ENCODE measurements around the gene SLC2A11. TPM values are rescaled to one million over a fixed set of nuclear protein-coding genes. Genes with fewer than 3 reads are reported as not detected.

SLC2A11 gene
- polyA plus RNA-seq, 2 of the 4 experiments (the other 2 are of a cell fraction) = 5.6 to 12.4 TPM

- no peak for TF ChIP-seq HOXB5 (CRISPR knock-in tag; IDR thresholded peaks at IDR 0.05)
- TF ChIP-seq ATOH8 (CRISPR knock-in tag; IDR thresholded peaks at IDR 0.05; ENCODE audit: low read depth) = no peak
- no peak for TF ChIP-seq POLR2AphosphoS2 (conservative IDR thresholded peaks at IDR 0.05; ENCODE audit: low read length)
- no peak for TF ChIP-seq SREBF2 (IDR thresholded peaks at IDR 0.05)
- TF ChIP-seq RFX5 (IDR thresholded peaks at IDR 0.05) = no peak
- no peak for TF ChIP-seq NR3C1 (IDR thresholded peaks at IDR 0.05)
- no peak for TF ChIP-seq REST (IDR thresholded peaks at IDR 0.05)
- no peak for TF ChIP-seq ZFP36 (IDR thresholded peaks at IDR 0.05; ENCODE audit: borderline replicate concordance, partially characterized antibody)
- no peak for TF ChIP-seq PHF8 (IDR thresholded peaks at IDR 0.05; ENCODE audit: borderline replicate concordance, low read depth)
- no peak for TF ChIP-seq MYC (IDR thresholded peaks at IDR 0.05; ENCODE audit: borderline replicate concordance, low read length)
- TF ChIP-seq CEBPB (IDR thresholded peaks at IDR 0.05) = no peak
- no peak for TF ChIP-seq CHD4 (IDR thresholded peaks at IDR 0.05; ENCODE audit: borderline replicate concordance)
- TF ChIP-seq FOSL2 (IDR thresholded peaks at IDR 0.05) = no peak
- TF ChIP-seq FOSL2 (CRISPR knock-in tag; IDR thresholded peaks at IDR 0.05) = no peak
- no peak for TF ChIP-seq ELK1 (IDR thresholded peaks at IDR 0.05; ENCODE audit: low read depth, low read length)
- TF ChIP-seq NPAS2 (CRISPR knock-in tag; IDR thresholded peaks at IDR 0.05; ENCODE audit: borderline replicate concordance) = no peak
- TF ChIP-seq BCL3 (IDR thresholded peaks at IDR 0.05) = no peak
- no peak for TF ChIP-seq RARB (CRISPR knock-in tag; IDR thresholded peaks at IDR 0.05)
- no peak for ATAC-seq
- H3K4me1 ChIP-seq = no peaks in the 10 kb centered on the region
- H3K4me2 ChIP-seq = no peak overlapping the region
- FAIRE-seq = no peak
- DNase-seq (ENCODE audit: low read depth in 1 of 2, low spot score in 1 of 2) = no peak
- no peak overlapping the region for H3K4me3 ChIP-seq
- WGBS (ENCODE audit: missing lambda C conversion rate) = 97% methylated on average over 4 of the region's 4 CpGs
- ChIA-PET CTCF (interaction anchor here (1.0 to 2.6 kb wide), 4 partner anchors 10 to 25 kb away, joined by 3 to 10 read pairs (median 6); no protein-coding TSS in a partner anchor), POLR2A (no interaction called here)
- no peak overlapping the region for H3K27ac ChIP-seq
- H3K9me3 ChIP-seq = no peaks in the 10 kb centered on the region
Observed at GRCh38 chr22:23868580-23868979, 10.9 kb downstream of the SLC2A11 start.

GRCh38 chr22:23874871-23875270 is 17.2 kb downstream of the SLC2A11 start:
- H3K4me1 ChIP-seq = no peaks in the 10 kb centered on the region
- no peaks in the 10 kb centered on the region for H3K9me3 ChIP-seq
- WGBS (ENCODE audit: missing lambda C conversion rate) = 72% methylated on average over 4 of the region's 4 CpGs
- DNase-seq (ENCODE audit: low read depth in 1 of 2, low spot score in 1 of 2) (no peak), FAIRE-seq (no peak), ATAC-seq (no peak)
- no peak for TF ChIP-seq PBX3 (IDR thresholded peaks at IDR 0.05)
- TF ChIP-seq KDM5A (IDR thresholded peaks at IDR 0.05) = no peak
- TF ChIP-seq ZSCAN20 (CRISPR knock-in tag; IDR thresholded peaks at IDR 0.05) = no peak
- no peak for TF ChIP-seq JUN (IDR thresholded peaks at IDR 0.05)
- ChIA-PET POLR2A (no interaction called here), CTCF (no interaction called here)
- H3K4me3 ChIP-seq = no peak overlapping the region
- no peak overlapping the region for H3K4me2 ChIP-seq
- H3K27ac ChIP-seq = no peak overlapping the region

Data from A549 (cell line).